Stomach (tissue), 9 donors: ENCODE measurements around the gene COTL1. TPM values are rescaled to one million over a fixed set of nuclear protein-coding genes. Genes with fewer than 3 reads are reported as not detected.

Source experiments
- DNase-seq, 2 donors: peaks; one replicate each; pipeline versions ENCODE4 v3.0.0 to v3.0.0-alpha.2; 2013 to 2019
- H3K27ac ChIP-seq, 5 donors: fragments of 200-600 bp in 4 of 5; sonication (generic) in 4 of 5; one replicate each; pipeline ENCODE4 v1.5.1; 2013 to 2019; ENCODE audit warnings: mild to moderate bottlenecking in 1 of 5, moderate library complexity in 1 of 5
- H3K27me3 ChIP-seq, 3 donors: fragments of 200-600 bp; sonication (generic); one replicate each; pipeline ENCODE4 v1.5.1; 2017 to 2019; ENCODE audit warnings: mixed run types in 1 of 3
- H3K36me3 ChIP-seq, 4 donors: fragments of 200-600 bp; sonication (generic); 1 replicate in 3 of 4; 2 replicates in 1 of 4; pipeline ENCODE4 v1.5.1; 2016 to 2019
- H3K4me1 ChIP-seq, 4 donors: fragments of 200-600 bp; sonication (generic); one replicate each; pipeline ENCODE4 v1.5.1; 2016 to 2019
- H3K4me3 ChIP-seq, 4 donors: fragments of 200-600 bp; sonication (generic) in 3 of 4; one replicate each; pipeline ENCODE4 v1.5.1; 2016 to 2019; ENCODE audit warnings: mild to moderate bottlenecking in 1 of 4
- H3K9me3 ChIP-seq, 4 donors: fragments of 200-600 bp; sonication (generic); one replicate each; pipeline ENCODE4 v1.5.1; 2016 to 2019
- CTCF ChIP-seq, 7 experiments: fragments of 450-650 bp in 4 of 7; fragments of 200-600 bp in 3 of 7; sonication (generic) in 3 of 7; IDR thresholded peaks; one replicate each; pipeline ENCODE4 v1.5.1; 2016 to 2019; ENCODE audit warnings: antibody characterized with exemption in 7 of 7, control low read depth in 2 of 7, mild to moderate bottlenecking in 1 of 7
- EP300 ChIP-seq: sonication (generic); formaldehyde crosslinking; IDR thresholded peaks from one replicate; pipeline ENCODE4 v1.6.1; 2017; ENCODE audit warnings: antibody characterized with exemption
- POLR2A ChIP-seq, 4 donors: fragments of 450-650 bp; IDR thresholded peaks; one replicate each; pipeline ENCODE4 v1.6.1; 2016; ENCODE audit warnings: antibody characterized with exemption in 4 of 4, control low read depth in 2 of 4, mild to moderate bottlenecking in 1 of 4, moderate library complexity in 1 of 4
- POLR2AphosphoS5 ChIP-seq, 3 donors: sonication (generic); formaldehyde crosslinking; IDR thresholded peaks; one replicate each; pipeline ENCODE4 v1.6.1; 2016; ENCODE audit warnings: antibody characterized with exemption in 3 of 3
- WGBS, 5 donors: extraction: QIAGEN DNeasy Blood & Tissue Kit in 3 of 5; methylation state at CpG; one replicate each; pipeline versions ENCODE4 v1.1.5 to v1.1.7; 2013 to 2018; 5-methylcytosine and 5-hydroxymethylcytosine counted together
- intact Hi-C: fragments of 100-400 bp; cut with DNase I; formaldehyde crosslinking; loops from one replicate; pipeline ENCODE4 v1.15.1; 2023; ENCODE audit warnings: low total_unique reads
- polyA plus RNA-seq, 3 donors: library from polyadenylated mRNA; stranded (reverse); fragments of 200-250 nt; gene quantifications; one replicate each; pipeline ENCODE4 v1.2.3, GENCODE V29; 2013
- total RNA-seq, 5 donors: library from RNA; depleted of rRNA; stranded (reverse); fragments of >200 nt; gene quantifications; one replicate each; pipeline versions ENCODE4 v1.1.0 to v1.2.3, GENCODE V29; 2014 to 2016
- donor health status: healthy with polysubstance abuse.
- donor health status: Bipolar disorder and iron deficiency.
- donor health status: healthy.

The COTL1 gene
- total and polyA plus RNA-seq, 8 donors = 40.3 to 187 (median 177) TPM

DNA sequence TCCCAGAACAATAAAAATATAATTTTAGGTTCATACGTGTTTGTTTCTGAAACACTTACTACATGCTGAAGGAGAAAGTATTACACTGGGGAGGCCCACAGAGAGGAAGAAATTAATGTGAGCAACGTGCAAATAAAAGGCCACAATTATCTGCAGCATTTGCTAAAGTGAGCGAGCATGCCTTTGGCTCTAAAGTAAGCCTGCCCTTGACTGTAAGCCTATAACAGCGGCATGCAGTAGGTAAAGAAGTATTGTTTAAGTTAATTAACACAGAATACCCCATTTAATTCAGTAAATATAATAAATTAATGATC lies 13.2 kb upstream of the COTL1 start:
- intact Hi-C loops = no loop called here
- no peaks in the 10 kb centered on the region for H3K9me3 ChIP-seq
- 70 to 83% (median 79%) methylated on average over 4 of the region's 4 CpGs for WGBS, 5 donors
- no peaks in the 10 kb centered on the region for H3K27me3 ChIP-seq
- H3K36me3 ChIP-seq = no peaks in the 10 kb centered on the region
- H3K27ac ChIP-seq = no peak overlapping the region
- TF ChIP-seq POLR2AphosphoS5 (IDR thresholded peaks at IDR 0.05) = no peak
- TF ChIP-seq CTCF (IDR thresholded peaks at IDR 0.05) = no peak
- TF ChIP-seq EP300 = no peak
- TF ChIP-seq POLR2A (IDR thresholded peaks at IDR 0.05) = no peak
- H3K4me1 ChIP-seq = peaks cover 0 to 21% (median 2%) of the 10 kb centered on the region in 4 donors
- no peak for DNase-seq
- H3K4me3 ChIP-seq = no peak overlapping the region

DNA sequence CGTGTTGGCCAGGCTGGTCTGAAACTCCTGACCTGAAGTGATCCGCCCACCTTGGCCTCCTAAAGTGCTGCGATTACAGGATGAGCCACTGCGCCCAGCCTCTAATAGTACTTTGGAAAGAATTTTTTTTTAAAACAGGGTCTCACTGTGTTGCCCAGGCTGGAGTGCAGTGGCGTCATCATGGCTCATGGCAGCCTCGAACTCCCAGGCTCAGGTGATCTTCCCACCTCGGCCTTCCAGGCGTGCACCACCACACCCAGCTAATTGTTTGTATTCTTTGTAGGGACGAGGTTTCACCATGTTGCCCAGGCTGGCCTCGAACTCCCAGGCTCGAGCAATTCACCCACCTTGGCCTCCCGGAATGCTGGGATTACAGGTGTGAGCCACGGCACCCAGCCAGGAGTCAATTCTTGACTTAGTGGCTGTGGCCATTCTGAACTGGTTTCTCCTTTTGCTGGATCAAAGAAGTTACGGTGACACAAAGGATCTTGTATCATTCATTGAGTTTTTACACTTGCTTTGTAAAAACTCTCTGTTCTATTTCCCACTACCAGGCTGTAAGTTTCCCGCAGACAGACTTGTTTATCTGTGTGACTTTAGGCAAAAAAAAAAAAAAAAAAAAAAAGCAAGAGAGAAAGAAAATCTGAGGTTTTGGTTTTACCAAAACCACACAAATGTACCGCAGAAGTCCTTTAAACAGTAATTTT lies 12.7 kb upstream of the COTL1 start:
- 88 to 91% (median 89%) methylated on average over 16 of the region's 16 CpGs for WGBS, 5 donors

DNA sequence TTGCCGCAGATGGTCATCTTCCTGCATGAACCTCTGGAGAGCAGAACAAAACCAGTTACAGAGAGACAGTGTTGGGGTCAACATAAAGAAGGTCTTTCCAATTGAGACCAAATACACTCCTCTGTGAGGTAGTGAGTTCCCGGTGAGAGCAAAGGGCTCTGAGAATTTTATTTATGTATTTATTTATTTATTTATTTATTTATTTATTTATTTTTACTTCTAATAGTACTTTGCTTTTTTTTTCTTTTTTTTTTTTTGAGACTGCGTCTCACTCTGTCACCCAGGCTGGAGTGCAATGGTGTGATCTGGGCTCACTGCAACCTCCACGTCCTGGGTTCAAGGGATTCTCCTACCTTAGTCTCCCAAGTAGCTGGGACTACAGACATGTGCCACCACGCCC lies 12.1 kb upstream of the COTL1 start:
- intact Hi-C loops = no loop called here
- Histone ChIP-seq H3K27ac (no peak overlapping the region), H3K4me1 (peaks cover 0 to 13% (median 2%) of the 10 kb centered on the region in 4 donors), H3K9me3 (no peaks in the 10 kb centered on the region), H3K4me3 (no peak overlapping the region), H3K36me3 (no peaks in the 10 kb centered on the region), H3K27me3 (no peaks in the 10 kb centered on the region)
- no peak for TF ChIP-seq EP300
- no peak for TF ChIP-seq POLR2A (IDR thresholded peaks at IDR 0.05)
- no peak for TF ChIP-seq CTCF (IDR thresholded peaks at IDR 0.05)
- no peak for TF ChIP-seq POLR2AphosphoS5 (IDR thresholded peaks at IDR 0.05)
- no peak for DNase-seq
- 91 to 96% (median 93%) methylated on average over 5 of the region's 5 CpGs for WGBS, 5 donors

More for the DNA sequence above, 12.7 kb upstream of the COTL1 start:
- Histone ChIP-seq H3K36me3 (no peaks in the 10 kb centered on the region), H3K27me3 (no peaks in the 10 kb centered on the region), H3K27ac (no peak overlapping the region), H3K4me3 (no peak overlapping the region), H3K9me3 (no peaks in the 10 kb centered on the region), H3K4me1 (peaks cover 0 to 16% (median 2%) of the 10 kb centered on the region in 4 donors)
- intact Hi-C loops = no loop called here
- no peak for TF ChIP-seq POLR2A (IDR thresholded peaks at IDR 0.05)
- TF ChIP-seq CTCF (IDR thresholded peaks at IDR 0.05) = no peak
- no peak for TF ChIP-seq POLR2AphosphoS5 (IDR thresholded peaks at IDR 0.05)
- no peak for TF ChIP-seq EP300
- DNase-seq = no peak

DNA sequence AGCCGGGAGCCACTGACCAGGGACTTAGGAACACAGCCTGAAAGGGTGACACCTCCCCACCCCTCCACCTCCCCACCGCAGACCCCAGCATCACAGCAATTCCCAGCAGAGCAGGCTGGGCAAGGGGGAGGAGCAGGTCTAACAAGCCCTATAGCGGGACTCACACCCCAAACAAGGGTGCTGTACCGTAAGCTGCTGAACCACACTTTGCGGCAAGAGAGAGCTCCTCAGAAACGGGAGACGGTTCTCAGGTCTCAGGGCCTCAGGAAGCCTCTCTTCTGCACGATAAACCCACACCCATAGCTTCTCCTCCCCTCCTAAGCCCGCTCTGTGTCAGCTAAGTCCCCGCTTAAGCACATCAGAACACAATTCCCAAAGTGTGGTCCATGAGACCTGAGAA lies 11.7 kb upstream of the COTL1 start:
- intact Hi-C loops = loop anchor here (10.0 kb wide), 1 partner anchor 85 kb away; no protein-coding TSS in a partner anchor
- 72 to 87% (median 77%) methylated on average over 9 to 10 of the region's 10 CpGs for WGBS, 5 donors
- no peak overlapping the region for H3K27ac ChIP-seq
- no peaks in the 10 kb centered on the region for H3K9me3 ChIP-seq
- TF ChIP-seq POLR2A (IDR thresholded peaks at IDR 0.05) (no peak), CTCF (IDR thresholded peaks at IDR 0.05) (no peak), POLR2AphosphoS5 (IDR thresholded peaks at IDR 0.05) (no peak), EP300 (no peak)
- peaks cover 0 to 13% (median 2%) of the 10 kb centered on the region in 4 donors for H3K4me1 ChIP-seq
- H3K4me3 ChIP-seq = no peak overlapping the region
- no peaks in the 10 kb centered on the region for H3K27me3 ChIP-seq
- H3K36me3 ChIP-seq = no peaks in the 10 kb centered on the region
- DNase-seq = no peak
